IPS-18c (cell line): Measurements from ENCODE around the gene WDR54.
A peak's percentile ranks its signal among the peaks of the same experiment; 100 is the strongest.

Experiments
- H3K4me3 ChIP-seq: 2 replicates; pipeline ENCODE4 v1.7.0; 2013; ENCODE audit warnings: low read depth, mild to moderate bottlenecking, low read length, moderate library complexity; ENCODE audit not compliant: insufficient read depth
- H3K9me3 ChIP-seq: one replicate; pipeline ENCODE4 v1.6.1; 2013; ENCODE audit warnings: mild to moderate bottlenecking, low read length, moderate library complexity; ENCODE audit not compliant: control insufficient read depth, insufficient read depth

Gene WDR54, protein sequence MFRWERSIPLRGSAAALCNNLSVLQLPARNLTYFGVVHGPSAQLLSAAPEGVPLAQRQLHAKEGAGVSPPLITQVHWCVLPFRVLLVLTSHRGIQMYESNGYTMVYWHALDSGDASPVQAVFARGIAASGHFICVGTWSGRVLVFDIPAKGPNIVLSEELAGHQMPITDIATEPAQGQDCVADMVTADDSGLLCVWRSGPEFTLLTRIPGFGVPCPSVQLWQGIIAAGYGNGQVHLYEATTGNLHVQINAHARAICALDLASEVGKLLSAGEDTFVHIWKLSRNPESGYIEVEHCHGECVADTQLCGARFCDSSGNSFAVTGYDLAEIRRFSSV

DNA sequence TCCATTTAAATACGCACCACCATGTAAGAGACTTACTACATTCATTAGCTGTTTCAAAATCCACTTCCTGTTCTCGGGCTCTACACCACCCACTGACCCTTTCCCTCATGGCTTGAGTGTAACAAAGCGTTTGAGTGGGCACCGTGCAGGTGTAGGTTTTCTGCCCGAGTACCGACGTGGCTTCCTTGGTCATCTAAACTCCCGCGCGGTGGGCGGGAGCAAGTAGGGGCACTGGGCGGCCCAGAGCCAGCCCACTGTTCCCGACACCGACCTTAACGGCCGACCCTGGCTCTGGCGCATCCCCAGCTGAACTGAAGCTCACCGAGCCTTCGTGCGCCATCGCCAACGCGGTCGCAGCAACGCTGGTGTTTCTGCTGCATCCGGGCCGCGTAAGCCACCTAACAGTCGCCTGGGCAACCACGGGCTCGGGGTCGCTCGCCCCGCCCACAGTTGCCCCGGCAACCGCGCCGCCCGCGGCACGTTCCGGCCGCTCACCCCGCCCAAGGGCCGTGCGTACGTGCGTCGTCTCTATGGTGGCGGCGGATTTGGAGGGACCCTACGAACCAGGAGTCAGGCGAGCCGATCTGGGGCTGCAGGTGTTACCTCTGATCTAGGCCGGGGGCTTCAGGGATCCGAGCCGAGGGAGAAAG lies at the start of gene WDR54, which contains the start of gene C2orf81:
WDR54 (plus strand) TSS at position 510 of the 650 bp plus-strand sequence. CDS start 424 bp downstream, outside the sequence.
C2orf81 (minus strand) TSS at position 399 of the 650 bp plus-strand sequence; CDS start at position 340, 59 bp downstream.
- Histone ChIP-seq H3K9me3 (no peaks in the 10 kb centered on the region), H3K4me3 (peak within 1 kb of the TSS; percentile 88)

DNA sequence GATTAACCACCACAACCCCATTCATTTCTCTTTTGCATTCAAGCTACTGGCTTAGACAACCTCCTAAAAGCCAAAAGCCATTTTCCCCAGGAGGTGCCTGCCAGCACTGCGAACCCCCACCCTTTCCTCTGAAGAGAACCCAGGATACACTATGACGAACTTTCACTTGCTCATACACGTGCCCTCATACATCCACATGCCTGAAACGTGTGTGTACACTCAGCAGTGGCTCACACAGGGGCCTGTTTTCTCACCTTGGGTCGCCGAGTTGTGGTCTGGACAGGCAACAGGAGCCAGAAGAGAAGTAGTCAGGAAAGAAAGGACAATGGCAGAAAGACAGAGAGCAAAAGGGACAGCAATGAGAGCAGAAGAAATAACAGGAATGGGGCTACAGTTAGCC lies 48.9 kb upstream of the WDR54 start:
- H3K4me3 ChIP-seq = no peak overlapping the region

DNA sequence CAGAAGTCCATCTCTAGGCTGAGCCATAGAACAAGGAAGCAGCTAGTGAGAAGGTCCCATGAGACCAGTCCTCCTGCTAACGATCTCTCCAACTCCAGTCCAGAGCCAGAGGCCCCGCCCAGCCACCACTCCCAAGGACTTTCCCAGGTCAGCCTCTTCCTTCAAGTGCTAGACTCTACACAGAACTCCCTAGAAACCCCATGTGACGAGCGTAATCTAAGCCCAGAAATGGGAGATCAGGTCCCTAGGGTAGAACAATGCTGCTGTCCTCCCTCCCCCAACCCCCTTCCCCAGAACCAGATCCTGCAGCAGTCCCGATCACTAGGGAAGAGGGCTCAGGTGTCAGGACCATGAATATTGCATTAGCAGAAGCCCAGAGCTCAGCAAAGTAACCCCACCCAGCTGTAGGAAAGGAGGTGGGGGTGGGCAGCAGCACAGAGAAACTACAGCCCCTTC lies 48.3 kb upstream of the WDR54 start:
- Histone ChIP-seq H3K4me3 (no peak overlapping the region), H3K9me3 (no peaks in the 10 kb centered on the region)

More for the DNA sequence above, 48.9 kb upstream of the WDR54 start:
- H3K9me3 ChIP-seq = no peaks in the 10 kb centered on the region

DNA sequence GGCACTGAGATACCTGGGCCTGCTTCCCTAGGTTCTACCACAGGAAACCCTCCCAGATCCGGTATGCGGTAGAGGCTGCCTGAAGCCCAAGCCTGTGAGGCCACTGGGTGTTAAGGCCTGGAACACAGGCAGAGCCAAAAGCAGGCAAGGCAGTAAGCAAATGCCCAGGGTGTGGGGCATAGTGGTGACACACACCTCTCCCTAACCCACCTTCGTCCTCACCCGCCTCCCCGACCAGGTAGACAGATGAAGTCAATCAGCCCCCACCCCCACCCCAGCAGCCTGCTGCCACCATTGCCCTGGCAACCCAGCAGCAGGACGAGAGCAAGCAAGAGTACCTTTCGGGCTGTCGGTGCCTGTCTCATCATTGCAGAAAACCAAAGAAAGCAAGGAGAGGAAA lies 47.5 kb upstream of the WDR54 start:
- H3K4me3 ChIP-seq = peak overlapping the region; percentile 59
- H3K9me3 ChIP-seq = no peaks in the 10 kb centered on the region

DNA sequence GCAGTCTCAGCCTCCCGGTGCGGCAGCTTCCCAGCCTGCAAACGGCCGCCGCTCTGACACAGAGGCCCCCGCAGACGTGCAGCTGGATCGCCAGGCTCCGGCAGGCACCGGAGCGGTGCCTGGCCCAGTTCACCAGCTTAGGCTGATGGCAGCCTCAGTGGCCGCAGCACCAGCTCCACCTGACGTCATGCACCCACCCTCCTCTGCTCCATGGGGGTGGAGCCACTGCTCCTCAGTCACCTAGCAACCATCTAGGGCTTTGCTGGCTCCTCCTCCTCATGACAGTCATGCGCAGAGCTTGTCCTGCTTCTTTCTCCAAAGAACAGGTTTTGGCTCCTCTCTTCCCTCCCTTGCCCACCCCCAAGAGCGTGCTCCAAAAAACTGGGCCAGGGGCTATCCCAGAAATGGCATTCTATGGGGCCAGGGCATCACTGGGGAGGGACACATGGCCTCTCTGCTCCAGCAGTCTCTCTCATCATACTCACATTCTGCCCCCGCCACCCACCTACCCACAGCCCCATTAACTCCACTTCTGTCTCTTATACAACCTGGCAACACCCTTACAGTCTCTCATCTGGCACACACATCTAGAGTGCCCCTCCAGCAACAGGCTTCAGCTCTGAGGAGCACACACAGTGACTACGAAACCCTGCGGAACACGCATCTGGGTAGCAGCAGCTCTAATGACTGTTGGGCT lies 46.9 kb upstream of the WDR54 start:
- no peaks in the 10 kb centered on the region for H3K9me3 ChIP-seq
- peak overlapping the region; percentile 59 for H3K4me3 ChIP-seq

DNA sequence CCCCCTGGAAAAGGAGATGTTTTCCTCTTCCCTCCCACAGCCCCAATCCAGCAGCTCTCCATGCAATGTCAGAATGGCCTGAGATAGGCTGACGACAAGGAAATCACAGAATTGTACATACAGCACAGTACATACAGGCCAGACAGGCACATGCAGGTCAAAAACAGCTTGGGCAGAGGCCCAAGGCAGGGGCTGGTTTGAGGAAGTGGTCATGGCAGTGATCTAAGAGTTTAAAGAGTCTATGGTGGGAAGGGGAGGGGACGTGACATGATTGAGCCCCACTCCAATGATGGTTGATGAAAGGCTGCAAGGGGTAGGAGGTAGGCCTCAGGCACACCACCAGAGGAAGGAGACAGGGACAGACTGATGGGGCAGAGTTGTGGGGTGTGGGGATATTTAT lies 45.7 kb upstream of the WDR54 start:
- Histone ChIP-seq H3K4me3 (no peak overlapping the region), H3K9me3 (no peaks in the 10 kb centered on the region)

DNA sequence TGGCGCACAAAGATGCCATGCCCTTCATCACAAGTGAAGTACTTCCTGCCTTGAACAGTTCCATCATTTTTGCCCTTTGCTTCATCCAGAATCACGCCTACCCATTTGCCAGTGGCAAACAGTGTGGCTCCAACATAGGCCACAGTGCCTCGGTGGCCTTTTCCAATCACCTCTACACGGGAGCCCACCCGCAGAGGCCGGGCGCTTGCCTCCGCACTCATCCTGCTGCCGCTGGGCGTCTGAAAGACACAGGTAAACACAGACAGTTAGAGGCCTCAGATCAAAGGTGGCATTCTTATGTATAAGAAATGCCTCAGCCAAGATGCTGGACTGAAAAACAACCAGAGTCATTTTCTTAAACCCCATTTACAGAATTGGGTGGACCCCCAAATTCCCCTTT lies 43.5 kb upstream of the WDR54 start:
- Histone ChIP-seq H3K9me3 (no peaks in the 10 kb centered on the region), H3K4me3 (no peak overlapping the region)

DNA sequence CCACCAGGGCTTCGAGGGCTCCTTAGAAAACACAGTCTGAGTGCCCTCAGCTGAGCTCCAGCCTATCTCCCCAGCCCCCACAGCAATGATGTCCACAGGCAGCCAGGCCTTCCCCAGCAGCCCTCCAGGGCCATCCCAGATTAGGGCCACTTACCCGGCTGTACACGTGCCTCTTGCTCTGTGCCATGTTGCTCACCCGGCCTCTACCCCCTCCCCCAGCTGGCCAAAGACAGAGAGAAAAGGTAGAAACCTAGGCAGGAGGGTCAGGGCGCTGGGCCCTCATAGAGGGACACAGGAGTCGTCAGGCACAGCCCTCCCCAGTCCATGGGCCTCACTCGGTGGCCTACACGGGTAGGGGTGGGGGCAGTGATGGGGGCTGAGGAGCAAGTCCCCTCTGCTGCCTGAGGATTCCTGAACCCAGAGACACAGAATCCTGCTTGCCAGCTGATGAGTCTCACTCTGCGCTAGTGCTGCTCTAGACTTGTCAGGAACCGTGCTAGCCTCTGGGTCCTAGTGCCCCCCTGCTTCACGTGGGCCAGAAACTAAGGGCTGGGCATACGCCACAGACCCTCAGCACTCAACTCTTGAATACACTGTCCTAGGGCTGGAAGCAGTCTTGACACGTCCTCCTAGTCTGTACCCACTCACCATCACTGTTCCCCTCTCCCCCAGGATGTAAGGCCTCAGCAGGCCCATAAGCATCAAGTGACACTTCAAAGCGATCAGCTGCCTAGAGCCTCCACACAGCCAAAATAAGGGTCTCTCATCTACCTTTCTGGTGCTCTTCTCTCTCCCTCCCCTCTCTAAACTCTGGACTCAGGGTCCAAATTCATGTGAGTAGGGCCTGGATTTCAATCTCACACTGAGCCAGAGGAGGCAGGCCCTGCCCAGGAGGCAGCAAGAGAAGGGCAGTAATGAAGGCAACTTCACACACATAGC lies 41.4 kb upstream of the WDR54 start, which contains the start of gene DCTN1:
DCTN1 (minus strand) TSS at position 461 of the 939 bp plus-strand sequence; CDS start at position 187, 274 bp downstream.
- Histone ChIP-seq H3K9me3 (no peaks in the 10 kb centered on the region), H3K4me3 (peak within 1 kb of the TSS; percentile 35; the same call in 1 of the 2 replicates)

DNA sequence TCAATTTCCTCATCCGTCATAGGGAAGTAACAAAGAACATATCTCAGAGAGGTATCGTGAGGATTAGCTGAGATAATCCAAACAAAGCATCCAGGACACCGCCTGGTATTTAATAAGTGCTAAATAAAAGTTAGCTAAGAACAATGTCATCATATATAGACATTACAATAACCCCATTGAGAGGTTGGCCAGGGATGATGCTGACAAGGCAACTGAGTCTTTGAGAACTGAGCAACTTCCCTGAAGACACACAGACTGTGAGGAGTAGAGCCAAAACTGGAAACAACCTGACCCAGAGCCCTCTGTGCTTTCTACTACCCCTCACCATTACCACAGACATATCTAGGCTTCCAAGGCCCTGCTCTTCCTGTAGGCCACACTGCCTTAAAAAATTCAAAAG lies 39.8 kb upstream of the WDR54 start:
- no peaks in the 10 kb centered on the region for H3K9me3 ChIP-seq
- H3K4me3 ChIP-seq = no peak overlapping the region

DNA sequence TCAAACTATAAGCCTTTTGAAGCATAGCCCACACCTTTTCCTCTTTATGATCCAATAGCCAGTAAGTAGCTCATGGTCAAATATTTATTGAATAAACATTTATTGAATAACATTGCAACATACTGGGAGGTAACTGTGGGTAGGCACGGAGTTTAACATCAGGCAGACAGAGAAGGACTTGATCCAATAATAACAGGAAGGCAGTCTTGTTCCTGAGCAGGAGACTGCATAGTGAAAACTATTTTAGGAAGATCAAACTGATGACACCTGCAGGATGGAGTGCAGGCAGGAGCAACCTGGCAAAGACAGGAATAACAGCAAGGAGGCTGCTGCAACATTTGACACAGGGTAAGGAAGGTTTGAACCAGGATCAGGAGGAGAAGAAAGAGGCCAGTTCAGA lies 38.3 kb upstream of the WDR54 start:
- Histone ChIP-seq H3K9me3 (no peaks in the 10 kb centered on the region), H3K4me3 (no peak overlapping the region)

DNA sequence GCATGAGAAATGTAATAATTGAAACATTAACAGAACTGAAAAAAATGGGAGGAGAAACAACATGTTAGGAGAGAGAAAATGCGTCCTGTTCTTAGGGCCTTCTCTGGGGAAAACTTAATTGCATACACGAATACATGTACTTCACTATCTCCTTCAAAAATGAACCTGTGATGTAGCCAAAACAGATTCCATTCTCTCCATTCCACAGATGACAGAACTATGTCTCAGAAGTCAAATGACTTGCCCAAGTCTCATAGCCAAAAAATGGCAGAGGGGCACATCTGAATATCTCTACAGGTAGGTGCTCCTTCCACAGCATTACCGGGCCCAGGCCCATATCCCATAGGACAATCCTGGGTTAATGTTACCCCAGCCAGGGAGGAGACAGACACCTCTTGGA lies 37.5 kb upstream of the WDR54 start:
- H3K4me3 ChIP-seq = no peak overlapping the region

DNA sequence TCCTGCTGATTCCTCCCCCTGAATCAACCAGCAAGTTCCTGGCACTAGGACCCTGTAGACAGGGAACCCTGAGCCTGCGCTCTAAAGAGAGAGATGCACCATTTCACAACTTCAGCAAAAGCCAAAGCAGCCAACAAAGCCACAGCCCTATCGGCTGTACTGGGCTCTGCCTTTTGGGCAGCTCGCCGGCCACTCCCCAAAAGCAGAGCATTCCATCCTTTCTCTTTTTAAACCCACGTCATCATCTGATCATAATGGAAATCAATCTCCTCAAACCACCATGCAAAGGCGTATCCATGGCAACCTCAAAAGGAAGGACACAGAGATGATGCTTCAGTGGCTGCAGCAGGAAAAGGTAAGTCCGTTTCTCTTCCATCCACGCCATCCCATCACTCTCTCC lies 36.1 kb upstream of the WDR54 start:
- no peaks in the 10 kb centered on the region for H3K9me3 ChIP-seq
- no peak overlapping the region for H3K4me3 ChIP-seq

More for the DNA sequence above, 37.5 kb upstream of the WDR54 start:
- no peaks in the 10 kb centered on the region for H3K9me3 ChIP-seq

DNA sequence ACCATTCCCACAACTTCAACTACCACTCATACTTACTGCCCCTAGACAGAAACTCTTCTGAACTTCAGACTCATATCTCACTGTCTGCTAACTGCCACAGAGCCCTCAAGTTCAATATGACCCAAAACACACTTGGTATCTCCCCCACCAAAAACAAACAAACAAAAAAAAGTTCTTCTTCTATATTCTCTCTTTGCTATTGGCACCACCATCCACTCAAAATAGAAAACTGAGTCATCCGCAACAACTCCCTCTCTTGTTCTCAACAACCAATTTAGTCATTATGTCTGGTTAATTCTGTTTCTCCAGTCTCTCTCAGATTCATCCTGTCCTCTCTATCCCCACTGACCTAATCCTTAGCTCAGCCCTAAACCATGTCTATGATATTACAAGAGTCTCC lies 34.2 kb upstream of the WDR54 start:
- Histone ChIP-seq H3K9me3 (no peaks in the 10 kb centered on the region), H3K4me3 (no peak overlapping the region)

DNA sequence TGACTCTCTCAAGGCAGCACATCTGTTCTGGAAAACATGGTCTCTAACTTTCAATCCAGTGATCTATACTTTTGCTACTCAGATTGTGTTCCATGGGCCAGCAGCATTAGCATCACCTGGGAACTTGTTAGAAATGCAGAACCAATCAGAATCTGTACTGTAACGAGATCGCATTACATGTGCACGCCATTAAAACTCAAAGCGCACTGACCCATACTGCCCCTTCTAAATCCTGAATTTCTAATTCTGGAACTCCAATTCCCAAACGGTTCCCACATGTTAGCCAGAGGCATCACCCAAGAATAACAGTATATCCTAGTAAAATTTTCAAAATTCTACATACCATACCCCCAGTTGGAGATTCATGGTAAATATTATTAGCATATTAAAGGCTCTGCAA lies 30.9 kb upstream of the WDR54 start:
- peak overlapping the region; percentile 11; the same call in 1 of the 2 replicates for H3K4me3 ChIP-seq
- no peaks in the 10 kb centered on the region for H3K9me3 ChIP-seq

DNA sequence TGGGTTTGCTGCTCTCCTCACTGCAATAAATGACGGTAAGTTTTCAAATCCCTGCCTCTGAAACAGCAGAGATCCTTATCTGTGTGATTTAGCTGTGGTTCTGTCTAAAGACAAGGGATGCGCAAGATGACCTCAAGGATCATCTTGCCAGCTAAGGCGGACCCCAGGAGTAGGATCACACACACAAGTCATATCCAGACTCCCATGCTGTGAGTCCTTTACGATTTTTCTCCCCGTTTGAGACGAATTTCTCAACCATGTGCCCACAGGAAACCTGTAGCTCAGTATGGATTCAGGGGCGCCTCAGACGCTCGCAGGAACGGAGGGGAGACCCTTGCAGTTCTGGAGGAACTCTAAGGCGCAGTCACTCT lies 30.3 kb upstream of the WDR54 start:
- H3K4me3 ChIP-seq = peak overlapping the region; percentile 94
- H3K9me3 ChIP-seq = no peaks in the 10 kb centered on the region

DNA sequence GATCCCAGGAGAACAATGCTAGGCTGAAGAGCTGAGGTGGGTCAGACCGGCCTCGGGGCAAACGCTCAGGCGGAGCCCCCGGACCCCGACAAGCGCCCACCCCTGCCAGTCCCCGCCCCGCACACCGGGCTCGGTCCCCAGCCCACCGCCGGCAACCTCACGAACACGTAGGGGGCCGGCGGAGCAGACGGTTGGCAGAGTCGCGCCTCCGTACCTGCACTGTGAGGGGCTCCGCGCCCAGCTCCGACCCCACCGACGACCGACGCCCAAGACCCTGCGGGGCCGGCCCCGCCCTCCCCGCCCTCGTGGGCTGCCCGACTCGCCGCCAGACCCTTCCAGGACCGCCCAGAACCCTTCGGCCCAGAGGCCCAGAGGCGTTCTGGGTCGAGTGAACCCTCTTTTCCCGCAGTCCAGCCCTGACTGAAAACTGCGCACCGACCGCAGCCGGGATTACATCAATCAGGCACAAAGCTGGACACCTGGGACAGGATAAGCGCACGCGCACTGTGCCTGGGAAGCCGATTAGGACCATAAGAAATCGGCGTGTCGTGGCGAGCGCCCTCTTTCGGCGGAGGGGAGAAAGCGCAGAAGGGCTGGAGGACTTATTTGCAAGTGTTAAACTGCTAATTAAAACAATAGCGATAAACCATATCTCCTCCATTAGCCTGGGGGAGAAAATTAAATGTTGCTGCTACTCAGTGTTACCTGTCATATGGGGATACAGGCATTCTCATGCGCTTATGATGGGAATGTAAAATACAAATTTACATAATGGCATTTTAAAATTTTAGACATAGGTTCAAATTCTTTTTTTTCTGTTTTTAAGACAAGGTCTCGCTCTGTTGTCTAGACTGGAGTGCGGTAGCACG lies 29.7 kb upstream of the WDR54 start:
- Histone ChIP-seq H3K4me3 (peak overlapping the region; percentile 94), H3K9me3 (no peaks in the 10 kb centered on the region)
